HCT116 (cell line): ENCODE results near the gene VPS35L. TPM values are rescaled to one million over a fixed set of nuclear protein-coding genes. Genes with fewer than 3 reads are reported as not detected.

Experiments
- ATAC-seq: fragments of 200-7000 bp; cut with Tn5 transposase; 2 replicates; pipeline ENCODE4 v1.9.1; 2020; ENCODE audit warnings: mild to moderate bottlenecking, moderate library complexity
- BruUV-seq: library from RNA; stranded (reverse); fragments of 400-500 nt; replicated peaks from 2 replicates; lab custom pipeline; 2021; lab: Mats Ljungman, UMichigan
- CTCF ChIA-PET: fragments of 300-600 bp; sonication (Branson Sonifier 250); formaldehyde crosslinking; loops from one replicate; lab custom pipeline; 2021; ENCODE audit warnings: antibody characterized with exemption; lab: Charles Lee
- POLR2A ChIA-PET: fragments of 300-600, 350-600 bp; sonication (Branson Sonifier 250); formaldehyde crosslinking; loops from one replicate; lab custom pipeline; 2021; ENCODE audit warnings: antibody characterized with exemption; lab: Charles Lee
- RAD21 ChIA-PET, 2 experiments: fragments of 300-600 bp; sonication (Branson Sonifier 250); formaldehyde crosslinking; loops; one replicate each; lab custom pipeline; 2023; ENCODE audit warnings: low total read pairs in 2 of 2; ENCODE audit not compliant: uncharacterized antibody in 2 of 2, unreplicated experiment in 2 of 2, low non-redundant PET in 1 of 2; lab: Charles Lee
- DNase-seq: peaks from one replicate; pipeline ENCODE4 v3.0.0-alpha.2; 2010; ENCODE audit warnings: low read depth, low spot score
- H2AFZ ChIP-seq: fragments of 200-600 bp; shearing (Covaris generic), sonication (generic); 2 replicates; pipeline ENCODE4 v1.6.1; 2017; ENCODE audit warnings: low read depth, mixed run types, mixed read lengths, antibody characterized with exemption, low read length; ENCODE audit not compliant: poor library complexity, severe bottlenecking
- H3K27ac ChIP-seq: 2 replicates; pipeline ENCODE4 v1.5.1; 2012; ENCODE audit warnings: low read depth, low read length
- H3K27me3 ChIP-seq: fragments of 200-600 bp; sonication (generic); 2 replicates; pipeline ENCODE4 v1.6.1; 2016; ENCODE audit warnings: mixed run types, low read length, mixed read lengths; ENCODE audit not compliant: insufficient read depth
- H3K36me3 ChIP-seq, 2 experiments: fragments of 200-500 bp in 1 of 2; fragments of 200-600 bp in 1 of 2; sonication (Bioruptor generic) in 1 of 2; sonication (generic) in 1 of 2; 2 replicates each; pipeline versions ENCODE4 v1.5.1 to v1.6.1; 2014 to 2016; ENCODE audit warnings: low read length in 2 of 2, inconsistent platforms in 1 of 2, mixed read lengths in 1 of 2, mixed run types in 1 of 2; ENCODE audit not compliant: insufficient read depth in 2 of 2, control insufficient read depth in 1 of 2
- H3K4me1 ChIP-seq, 2 experiments: fragments of 200-600 bp in 1 of 2; sonication (generic) in 1 of 2; 2 replicates each; pipeline versions ENCODE4 v1.5.1 to v1.6.1; 2012 to 2017; ENCODE audit warnings: low read length in 2 of 2, inconsistent platforms in 1 of 2, mild to moderate bottlenecking in 1 of 2, mixed read lengths in 1 of 2, mixed run types in 1 of 2, moderate library complexity in 1 of 2; ENCODE audit not compliant: insufficient read depth in 2 of 2, control insufficient read depth in 1 of 2
- H3K4me2 ChIP-seq: fragments of 200-600 bp; sonication (generic); 2 replicates; pipeline ENCODE4 v1.6.1; 2017; ENCODE audit warnings: mixed run types, low read length, mixed read lengths
- H3K4me3 ChIP-seq, 2 experiments: fragments of 200-600 bp in 1 of 2; sonication (generic) in 1 of 2; replicated peaks in 1 of 2; 2 replicates each; pipeline ENCODE4 v1.5.1; 2011 to 2016; ENCODE audit warnings: low read length in 2 of 2, control low read depth in 1 of 2, low read depth in 1 of 2, mild to moderate bottlenecking in 1 of 2, mixed read lengths in 1 of 2, mixed run types in 1 of 2
- H3K79me2 ChIP-seq: fragments of 200-600 bp; sonication (generic); 2 replicates; pipeline ENCODE4 v1.6.1; 2017; ENCODE audit warnings: mild to moderate bottlenecking, mixed run types, low read length, moderate library complexity, mixed read lengths; ENCODE audit not compliant: insufficient read depth
- H3K9ac ChIP-seq: fragments of 200-600 bp; sonication (generic); 2 replicates; pipeline ENCODE4 v1.6.1; 2016; ENCODE audit warnings: low read length, mixed read lengths
- H3K9me2 ChIP-seq: fragments of 200-600 bp; sonication (generic), shearing (Covaris generic); 2 replicates; pipeline ENCODE4 v1.6.1; 2017; ENCODE audit warnings: mixed run types, mild to moderate bottlenecking, moderate library complexity; ENCODE audit not compliant: insufficient read depth
- H3K9me3 ChIP-seq, 2 experiments: fragments of 200-500 bp in 1 of 2; fragments of 200-600 bp in 1 of 2; sonication (Bioruptor generic) in 1 of 2; sonication (generic) in 1 of 2; 2 replicates each; pipeline ENCODE4 v1.6.1; 2014 to 2017; ENCODE audit warnings: low read length in 2 of 2, mixed read lengths in 2 of 2, inconsistent platforms in 1 of 2, low read depth in 1 of 2, mild to moderate bottlenecking in 1 of 2, mixed run types in 1 of 2, moderate library complexity in 1 of 2; ENCODE audit not compliant: control insufficient read depth in 1 of 2, insufficient read depth in 1 of 2
- H4K20me1 ChIP-seq: fragments of 200-600 bp; sonication (generic), shearing (Covaris generic); 2 replicates; pipeline ENCODE4 v1.6.1; 2017; ENCODE audit warnings: mixed run types, mild to moderate bottlenecking, moderate library complexity; ENCODE audit not compliant: insufficient read depth
- ATF3 ChIP-seq: IDR thresholded peaks from 2 replicates; pipeline ENCODE4 v1.6.1; 2012
- CEBPB ChIP-seq: IDR thresholded peaks from 2 replicates; pipeline ENCODE4 v1.6.1; 2012; ENCODE audit warnings: low read depth
- ELF1 ChIP-seq: IDR thresholded peaks from 2 replicates; pipeline ENCODE4 v1.6.1; 2012; ENCODE audit warnings: low read depth, borderline replicate concordance
- EZH2phosphoT487 ChIP-seq: fragments of 200-600 bp; IDR thresholded peaks from 2 replicates; pipeline ENCODE4 v1.6.1; 2018; ENCODE audit warnings: antibody characterized with exemption, borderline replicate concordance
- FOSL1 ChIP-seq: IDR thresholded peaks from 2 replicates; pipeline ENCODE4 v1.6.1; 2012; ENCODE audit warnings: low read depth
- JUND ChIP-seq: IDR thresholded peaks from 2 replicates; pipeline ENCODE4 v1.6.1; 2012
- POLR2AphosphoS5 ChIP-seq: IDR thresholded peaks from 2 replicates; pipeline ENCODE4 v1.6.1; 2011; ENCODE audit warnings: mild to moderate bottlenecking, low read depth, low read length, moderate library complexity
- SP1 ChIP-seq: IDR thresholded peaks from 2 replicates; pipeline ENCODE4 v1.6.1; 2012; ENCODE audit warnings: low read depth
- TCF7L2 ChIP-seq: IDR thresholded peaks from 2 replicates; pipeline ENCODE4 v1.7.0; 2011; ENCODE audit warnings: borderline replicate concordance, inconsistent platforms; ENCODE audit not compliant: insufficient read depth, insufficient read length; ENCODE audit errors: extremely low read depth
- ZBTB33 ChIP-seq: IDR thresholded peaks from 2 replicates; pipeline ENCODE4 v1.6.1; 2011; ENCODE audit warnings: mild to moderate bottlenecking, low read length, moderate library complexity; ENCODE audit not compliant: insufficient replicate concordance; ENCODE audit errors: extremely low read depth
- ZFX ChIP-seq: fragments of 450-650 bp; IDR thresholded peaks from 2 replicates; pipeline ENCODE4 v1.6.1; 2017
- ZNF274 ChIP-seq: fragments of 200-500 bp; sonication (Bioruptor generic); IDR thresholded peaks from 2 replicates; pipeline ENCODE4 v1.6.1; 2014; ENCODE audit warnings: mild to moderate bottlenecking, low read depth, low read length, inconsistent platforms
- intact Hi-C: fragments of 100-400 bp; cut with micrococcal nuclease; formaldehyde crosslinking; loops from 2 replicates; pipeline ENCODE4 v1.10.0; 2022
- total RNA-seq: library from RNA; stranded (reverse); gene quantifications from one replicate; pipeline ENCODE4 v1.2.1, GENCODE V29; 2021; ENCODE audit not compliant: unreplicated experiment

Gene VPS35L
- total RNA-seq, 1 experiment from 2014 or later: 21.4 TPM

GRCh38 chr16:19649980-19650379 lies 94.5 kb downstream of the VPS35L start:
- H3K36me3 ChIP-seq: no peaks in the 10 kb centered on the region
- no TSS peak for BruUV-seq
- ChIA-PET RAD21 (no interaction called here), POLR2A (interaction anchor here (0.5 kb wide), 1 partner anchor 268 kb away, joined by 3 read pairs; no protein-coding TSS in a partner anchor), CTCF (no interaction called here)
- DNase-seq (no peak), ATAC-seq (no peak)
- no peak overlapping the region for H3K4me2 ChIP-seq
- H3K9ac ChIP-seq: no peak overlapping the region
- no peak overlapping the region for H2AFZ ChIP-seq
- H3K27ac ChIP-seq: no peak overlapping the region
- TF ChIP-seq ZNF274 (no peak), POLR2AphosphoS5 (no peak), ATF3 (no peak), EZH2phosphoT487 (no peak), TCF7L2 (no peak), ZFX (no peak), JUND (no peak), SP1 (no peak), CEBPB (no peak), FOSL1 (no peak), ELF1 (no peak), ZBTB33 (no peak)
- H4K20me1 ChIP-seq: no peaks in the 10 kb centered on the region
- H3K79me2 ChIP-seq: no peaks in the 10 kb centered on the region
- intact Hi-C loops: no loop called here
- no peaks in the 10 kb centered on the region for H3K4me1 ChIP-seq
- H3K9me2 ChIP-seq: no peaks in the 10 kb centered on the region
- no peaks in the 10 kb centered on the region for H3K27me3 ChIP-seq
- H3K4me3 ChIP-seq: no peak overlapping the region
- no peaks in the 10 kb centered on the region for H3K9me3 ChIP-seq
